ENCODE results near the gene YAE1.

GRCh38 chr7:39567294-39567693, 1.1 kb downstream of the YAE1 start:
- TF ChIP-seq CTCF (IDR thresholded peaks at IDR 0.05) = no peak
- TF ChIP-seq POLR2AphosphoS5 (IDR thresholded peaks at IDR 0.05) = no peak
- TF ChIP-seq POLR2A (IDR thresholded peaks at IDR 0.05) = no peak

Data from transverse colon (tissue), 4 donors.